Gastrocnemius medialis (tissue), 4 donors: Measurements from ENCODE around the gene DYSF. TPM values are rescaled to one million over a fixed set of nuclear protein-coding genes. Genes with fewer than 3 reads are reported as not detected.

Experiments
- ATAC-seq, 2 donors: fragments of 150-250 bp; one replicate each; pipeline ENCODE4 v1.9.1; 2016
- DNase-seq, 2 donors: peaks; one replicate each; pipeline ENCODE4 v3.0.0-alpha.2; 2019
- H3K27ac ChIP-seq, 4 donors: fragments of 200-600 bp; sonication (generic); 1 replicate in 1 of 4; 2 replicates in 3 of 4; pipeline ENCODE4 v1.5.1; 2016 to 2018; ENCODE audit warnings: mild to moderate bottlenecking in 2 of 4, moderate library complexity in 1 of 4
- H3K27me3 ChIP-seq, 3 donors: fragments of 200-600 bp; sonication (generic) in 2 of 3; 1 replicate in 1 of 3; 2 replicates in 2 of 3; pipeline versions ENCODE4 v1.5.1 to v1.6.0; 2016 to 2019; ENCODE audit warnings: mild to moderate bottlenecking in 1 of 3, moderate library complexity in 1 of 3
- H3K36me3 ChIP-seq, 2 donors: fragments of 200-600 bp; sonication (generic) in 1 of 2; one replicate each; pipeline ENCODE4 v1.5.1; 2017 to 2018
- H3K4me1 ChIP-seq, 2 donors: fragments of 200-600 bp; sonication (generic) in 1 of 2; one replicate each; pipeline ENCODE4 v1.5.1; 2016 to 2017; ENCODE audit warnings: mild to moderate bottlenecking in 2 of 2
- H3K4me3 ChIP-seq, 4 donors: fragments of 200-600 bp; sonication (generic) in 3 of 4; 1 replicate in 1 of 4; 2 replicates in 3 of 4; pipeline ENCODE4 v1.5.1; 2016 to 2019; ENCODE audit warnings: mild to moderate bottlenecking in 2 of 4
- H3K9me3 ChIP-seq, 3 donors: fragments of 200-600 bp; sonication (generic) in 2 of 3; 1 replicate in 1 of 3; 2 replicates in 2 of 3; pipeline ENCODE4 v1.5.1; 2016 to 2019
- CTCF ChIP-seq, 5 experiments: fragments of 450-650 bp in 3 of 5; fragments of 200-600 bp in 2 of 5; sonication (generic) in 2 of 5; IDR thresholded peaks in 4 of 5; conservative IDR thresholded peaks in 1 of 5; 1 replicate in 4 of 5; 2 replicates in 1 of 5; pipeline ENCODE4 v1.5.1; 2016 to 2019; ENCODE audit warnings: antibody characterized with exemption in 5 of 5, mild to moderate bottlenecking in 3 of 5, moderate library complexity in 3 of 5
- POLR2A ChIP-seq, 2 donors: fragments of 450-650 bp; IDR thresholded peaks; one replicate each; pipeline ENCODE4 v1.6.1; 2017; ENCODE audit warnings: antibody characterized with exemption in 2 of 2, mild to moderate bottlenecking in 2 of 2, moderate library complexity in 2 of 2
- in situ Hi-C, 4 donors: fragments of 200-750 bp; cut with MboI; loops; one replicate each; pipeline versions ENCODE4 v1.15.0 to v1.8.0; 2017; ENCODE audit warnings: low sequenced_read_pairs in 4 of 4
- intact Hi-C: fragments of 100-400 bp; cut with DNase I; formaldehyde crosslinking; loops from one replicate; pipeline ENCODE4 v1.15.1; 2023; ENCODE audit warnings: low total_unique reads
- total RNA-seq, 4 donors: library from RNA; depleted of rRNA; stranded (reverse); fragments of >200 nt; gene quantifications; one replicate each; pipeline versions ENCODE4 v1.1.0 to v1.2.3, GENCODE V29; 2016

The DYSF gene
- total RNA-seq, 4 donors from 2014 or later = 40.7 to 267 (median 153) TPM

- Histone ChIP-seq H3K4me3 (no peak overlapping the region), H3K4me1 (peaks cover 13 to 23% of the 10 kb centered on the region in 2 donors), H3K27me3 (no peaks in the 10 kb centered on the region), H3K27ac (peak overlapping the region in 3 of 4 donors; percentile 3 to 20 (median 10)), H3K9me3 (no peaks in the 10 kb centered on the region), H3K36me3 (peaks cover 0 to 74% of the 10 kb centered on the region in 2 donors)
- peak in 1 of 2 donors; percentile 37 for ATAC-seq
- peak in 1 of 2 donors; percentile 44 for DNase-seq
- intact Hi-C loops = no loop called here
- in situ Hi-C loops = no loop called here
- no peak for TF ChIP-seq POLR2A (IDR thresholded peaks at IDR 0.05)
- TF ChIP-seq CTCF (IDR thresholded peaks at IDR 0.05 in 4 of 5, conservative IDR thresholded peaks at IDR 0.05 in 1 of 5) = no peak
Observed at GRCh38 chr2:71669628-71670429, 216.5 kb downstream of the DYSF start.

- in situ Hi-C loops (no loop called here), intact Hi-C loops (no loop called here)
- H3K27me3 ChIP-seq = no peaks in the 10 kb centered on the region
- DNase-seq (no peak), ATAC-seq (no peak)
- H3K36me3 ChIP-seq = peaks cover 0 to 69% of the 10 kb centered on the region in 2 donors
- TF ChIP-seq CTCF (IDR thresholded peaks at IDR 0.05 in 4 of 5, conservative IDR thresholded peaks at IDR 0.05 in 1 of 5) = no peak
- no peak for TF ChIP-seq POLR2A (IDR thresholded peaks at IDR 0.05)
- peaks cover 13 to 20% of the 10 kb centered on the region in 2 donors for H3K4me1 ChIP-seq
- H3K9me3 ChIP-seq = no peaks in the 10 kb centered on the region
- H3K4me3 ChIP-seq = no peak overlapping the region
- no peak overlapping the region for H3K27ac ChIP-seq
Observed at GRCh38 chr2:71670430-71670795, 217.1 kb downstream of the DYSF start.

- Histone ChIP-seq H3K27me3 (no peaks in the 10 kb centered on the region), H3K36me3 (peaks cover 0 to 69% of the 10 kb centered on the region in 2 donors), H3K4me1 (peaks cover 8 to 11% of the 10 kb centered on the region in 2 donors), H3K4me3 (no peak overlapping the region), H3K9me3 (no peaks in the 10 kb centered on the region), H3K27ac (no peak overlapping the region)
- no peak for DNase-seq
- no peak for TF ChIP-seq CTCF (IDR thresholded peaks at IDR 0.05 in 4 of 5, conservative IDR thresholded peaks at IDR 0.05 in 1 of 5)
- no peak for TF ChIP-seq POLR2A (IDR thresholded peaks at IDR 0.05)
- ATAC-seq = no peak
- in situ Hi-C loops (no loop called here), intact Hi-C loops (no loop called here)
Observed at GRCh38 chr2:71671203-71671854, 218.0 kb downstream of the DYSF start.

- intact Hi-C loops (no loop called here), in situ Hi-C loops (no loop called here)
- TF ChIP-seq POLR2A (IDR thresholded peaks at IDR 0.05) = no peak
- TF ChIP-seq CTCF (IDR thresholded peaks at IDR 0.05 in 4 of 5, conservative IDR thresholded peaks at IDR 0.05 in 1 of 5) = peak in 1 of 5 experiments; percentile 8
- Histone ChIP-seq H3K27me3 (no peaks in the 10 kb centered on the region), H3K9me3 (no peaks in the 10 kb centered on the region), H3K4me1 (peaks cover 8 to 11% of the 10 kb centered on the region in 2 donors), H3K36me3 (peaks cover 0 to 61% of the 10 kb centered on the region in 2 donors), H3K27ac (no peak overlapping the region), H3K4me3 (no peak overlapping the region)
- DNase-seq (peak in 1 of 2 donors; percentile 11), ATAC-seq (no peak)
Observed at GRCh38 chr2:71671895-71672825, 218.8 kb downstream of the DYSF start.
